H1 (cell line): ENCODE results near the gene SMYD1.

ENCODE experiments used
- BACH1 ChIP-seq: IDR thresholded peaks from 2 replicates; pipeline ENCODE4 v1.6.1; 2012; ENCODE audit warnings: low read length, improper control_type of control experiment
- CREB1 ChIP-seq: IDR thresholded peaks from 2 replicates; pipeline ENCODE4 v1.6.1; 2012; ENCODE audit warnings: inconsistent platforms
- CTCF ChIP-seq, 3 experiments: IDR thresholded peaks; 1 replicate in 2 of 3; 2 replicates in 1 of 3; pipeline versions ENCODE4 v1.5.1 to v1.6.1; 2011; ENCODE audit warnings: low read length in 3 of 3, mild to moderate bottlenecking in 3 of 3, inconsistent platforms in 2 of 3, low read depth in 1 of 3, moderate library complexity in 1 of 3; ENCODE audit not compliant: insufficient read depth in 1 of 3; ENCODE audit errors: control extremely low read depth in 1 of 3
- EZH2 ChIP-seq: fragments of 200-600 bp; sonication (generic); IDR thresholded peaks from 2 replicates; pipeline ENCODE4 v1.7.1; 2012; ENCODE audit warnings: low read depth, mild to moderate bottlenecking, moderate library complexity, low read length, inconsistent platforms; ENCODE audit not compliant: severe bottlenecking
- MAX ChIP-seq: IDR thresholded peaks from 2 replicates; pipeline ENCODE4 v1.6.1; 2012; ENCODE audit warnings: inconsistent platforms
- POLR2A ChIP-seq, 2 experiments: IDR thresholded peaks; 1 replicate in 1 of 2; 2 replicates in 1 of 2; pipeline ENCODE4 v1.6.1; 2011; ENCODE audit warnings: low read depth in 2 of 2, low read length in 2 of 2, mild to moderate bottlenecking in 2 of 2; ENCODE audit errors: control extremely low read depth in 1 of 2
- POLR2AphosphoS5 ChIP-seq: IDR thresholded peaks from 2 replicates; pipeline ENCODE4 v1.6.1; 2011; ENCODE audit warnings: low read depth, low read length
- RFX5 ChIP-seq: IDR thresholded peaks from 2 replicates; pipeline ENCODE4 v1.6.1; 2011; ENCODE audit warnings: low read depth, low read length, improper control_type of control experiment, borderline replicate concordance
- RNF2 ChIP-seq: fragments of 200-900, 300-1000 bp; sonication (generic); IDR thresholded peaks from 2 replicates; pipeline ENCODE4 v1.7.1; 2016; ENCODE audit warnings: borderline replicate concordance, low read depth, mild to moderate bottlenecking, antibody characterized with exemption, low read length; ENCODE audit not compliant: poor library complexity, severe bottlenecking; ENCODE audit errors: missing control alignments
- TAF1 ChIP-seq: IDR thresholded peaks from 2 replicates; pipeline ENCODE4 v1.6.1; 2011; ENCODE audit warnings: mild to moderate bottlenecking, low read depth, low read length
- USF2 ChIP-seq: IDR thresholded peaks from 2 replicates; pipeline ENCODE4 v1.6.1; 2011; ENCODE audit warnings: low read length, improper control_type of control experiment
- YY1 ChIP-seq: IDR thresholded peaks from 2 replicates; pipeline ENCODE4 v1.6.1; 2011; ENCODE audit warnings: low read depth, mild to moderate bottlenecking, low read length

GRCh38 chr2:88085602-88086001 is 18.0 kb downstream of the SMYD1 start:
- no peak for TF ChIP-seq POLR2A (IDR thresholded peaks at IDR 0.05; ENCODE audit: control extremely low read depth in 1 of 2, low read depth in 2 of 2, low read length in 2 of 2)
- no peak for TF ChIP-seq CTCF (IDR thresholded peaks at IDR 0.05; ENCODE audit: control extremely low read depth in 1 of 3, insufficient read depth in 1 of 3, low read depth in 1 of 3, low read length in 3 of 3)
- TF ChIP-seq MAX = no peak
- no peak for TF ChIP-seq EZH2
- TF ChIP-seq USF2 = no peak
- TF ChIP-seq BACH1 = no peak
- no peak for TF ChIP-seq TAF1
- TF ChIP-seq RNF2 = no peak
- no peak for TF ChIP-seq RFX5
- TF ChIP-seq POLR2AphosphoS5 = no peak
- TF ChIP-seq YY1 = no peak
- TF ChIP-seq CREB1 = no peak
